HG03039 (cell line): ENCODE results near the gene ACTL6B.
"Not testable (repeated sequence)": the region's sequence is repeated elsewhere in the genome, so short reads cannot be mapped to it uniquely, and the experiment has no call there.

ENCODE experiments used
- ATAC-seq: cut with Tn5 transposase; IDR thresholded peaks from one replicate; pipeline ENCODE4 v1.9.1; 2021; ENCODE audit warnings: mild to moderate bottlenecking, moderate library complexity; ENCODE audit not compliant: unreplicated experiment

ACTL6B gene

GRCh38 chr7:100671353-100672327 lies 15.4 kb upstream of the ACTL6B start:
- ATAC-seq, result no peak

- ATAC-seq, result no peak
Measured at GRCh38 chr7:100670074-100670473, 13.8 kb upstream of the ACTL6B start.

- ATAC-seq, result not testable (repeated sequence)
Measured at GRCh38 chr7:100669106-100669505, 12.9 kb upstream of the ACTL6B start.

GRCh38 chr7:100668069-100668449 lies 11.8 kb upstream of the ACTL6B start:
- no peak for ATAC-seq

GRCh38 chr7:100667331-100668068 lies 11.3 kb upstream of the ACTL6B start:
- ATAC-seq, result no peak

GRCh38 chr7:100665168-100665726 lies 9.0 kb upstream of the ACTL6B start:
- no peak for ATAC-seq

GRCh38 chr7:100662194-100662776 lies 6.0 kb upstream of the ACTL6B start:
- ATAC-seq, result not testable (repeated sequence)

- ATAC-seq, result no peak
Measured at GRCh38 chr7:100654908-100655831, 1.1 kb downstream of the ACTL6B start.

- no peak for ATAC-seq
Measured at GRCh38 chr7:100649826-100650565, 6.3 kb downstream of the ACTL6B start.

- ATAC-seq, result no peak
Measured at GRCh38 chr7:100642534-100642907, 13.7 kb downstream of the ACTL6B start.

- ATAC-seq, result no peak
Measured at GRCh38 chr7:100641860-100642533, 14.3 kb downstream of the ACTL6B start.

GRCh38 chr7:100641463-100641859 lies 14.8 kb downstream of the ACTL6B start, which contains the start of gene TFR2:
TFR2 (minus strand) TSS chr7:100641552; CDS start chr7:100641509, 43 bp downstream.
- no peak for ATAC-seq

GRCh38 chr7:100640517-100641440 lies 15.5 kb downstream of the ACTL6B start:
- no peak for ATAC-seq

- no peak for ATAC-seq
Measured at GRCh38 chr7:100639995-100640516, 16.2 kb downstream of the ACTL6B start.

GRCh38 chr7:100632951-100633717 lies 23.1 kb downstream of the ACTL6B start:
- ATAC-seq, result no peak

GRCh38 chr7:100630066-100630465 lies 26.2 kb downstream of the ACTL6B start:
- ATAC-seq, result no peak
